DND-41 (cell line): ENCODE measurements around the gene EPB41.

Source experiments
- CTCF ChIP-seq: IDR thresholded peaks from 2 replicates; pipeline ENCODE4 v1.5.1; 2012; ENCODE audit warnings: borderline replicate concordance, low read length, moderate library complexity, mild to moderate bottlenecking; ENCODE audit not compliant: poor library complexity, severe bottlenecking; ENCODE audit errors: extremely low read depth
- EZH2 ChIP-seq: IDR thresholded peaks from 3 replicates; pipeline ENCODE4 v1.6.1; 2012; ENCODE audit warnings: borderline replicate concordance, low read depth, mild to moderate bottlenecking, moderate library complexity, low read length, inconsistent platforms; ENCODE audit not compliant: severe bottlenecking

- TF ChIP-seq CTCF = no peak
- no peak for TF ChIP-seq EZH2
These were observed 60.1 kb downstream of the EPB41 start for GRCh38 chr1:28974432-28974831.
